ENCODE measurements around the gene ZNF680. TPM values are rescaled to one million over a fixed set of nuclear protein-coding genes. Genes with fewer than 3 reads are reported as not detected.
"Not testable (repeated sequence)": the region's sequence is repeated elsewhere in the genome, so short reads cannot be mapped to it uniquely, and the experiment has no call there.

The ZNF680 gene
- total and polyA plus RNA-seq, 2 of the 4 experiments (the other 2 are of a cell fraction) = 1.5 to 3.9 TPM

GRCh38 chr7:64554188-64554587 lies 8.7 kb downstream of the ZNF680 start:
- H3K9me3 ChIP-seq (ENCODE audit: control insufficient read depth, insufficient read depth, low read length); H3K27ac ChIP-seq (ENCODE audit: insufficient read depth, low read length); H3K14ac ChIP-seq (replicated peaks; ENCODE audit: low read depth, low read length); ATAC-seq (ENCODE audit: low read depth); H4K91ac ChIP-seq (ENCODE audit: insufficient read depth, low read depth, low read length); H2AFZ ChIP-seq (replicated peaks; ENCODE audit: low read length, poor library complexity); POLR2A ChIA-PET (ENCODE audit: unreplicated experiment); CTCF ChIA-PET; dilution Hi-C loops (cut with HindIII; ENCODE audit: low sequenced_read_pairs, unreplicated experiment); H2BK120ac ChIP-seq (ENCODE audit: low read depth, low read length); H4K8ac ChIP-seq (ENCODE audit: low read depth in 2 of 2, low read length in 2 of 2); H3K9me1 ChIP-seq (ENCODE audit: insufficient read depth, low read length); H3K4me3 ChIP-seq (ENCODE audit: insufficient read depth, low read depth, low read length); H2BK15ac ChIP-seq (ENCODE audit: low read depth, low read length); H4K5ac ChIP-seq (ENCODE audit: low read depth, low read length); in situ Hi-C loops (cut with MboI; ENCODE audit: low sequenced_read_pairs); H3K4me1 ChIP-seq (ENCODE audit: control insufficient read depth, insufficient read depth, low read length); H2BK20ac ChIP-seq (ENCODE audit: low read depth, low read length); DNase-seq; H3K56ac ChIP-seq (ENCODE audit: extremely low read depth, insufficient read depth, low read length); H3K9ac ChIP-seq (ENCODE audit: low read depth, low read length); H3K23ac ChIP-seq (ENCODE audit: low read depth, low read length); H2BK5ac ChIP-seq (ENCODE audit: low read depth, low read length, poor library complexity, severe bottlenecking); BruUV-seq (replicated peaks); H3K4ac ChIP-seq (ENCODE audit: low read depth, low read length); H3K4me2 ChIP-seq (ENCODE audit: low read depth, low read length); H4K20me1 ChIP-seq (ENCODE audit: insufficient read depth, low read length); H3K18ac ChIP-seq (ENCODE audit: low read depth, low read length); H2AK9ac ChIP-seq (replicated peaks; ENCODE audit: low read depth, low read length, poor library complexity); H3K27me3 ChIP-seq (ENCODE audit: control insufficient read depth, insufficient read depth, low read length); H2AK5ac ChIP-seq (ENCODE audit: low read depth, low read length); H3K36me3 ChIP-seq (ENCODE audit: control insufficient read depth, insufficient read depth, low read length): not testable (repeated sequence)
- H3K79me1 ChIP-seq (ENCODE audit: low read depth in 1 of 2, low read length in 2 of 2) = peaks cover 4 to 20% of the 10 kb centered on the region in 2 experiments; a peak in 3 of 4 replicates
- 100% methylated on average over 7 of the region's 28 CpGs; no CpG with 5 or more reads in 1 of the 2 experiments for WGBS, 2 experiments (ENCODE audit: extremely low coverage in 2 of 2, insufficient read length in 1 of 2)
- intact Hi-C loops (cut with micrococcal nuclease) = loop anchor here (10.0 kb wide), 1 partner anchor 111 kb away; the partner anchor contains the start of gene ZNF107
